Measurements from ENCODE around the gene TNFRSF19. TPM values are rescaled to one million over a fixed set of nuclear protein-coding genes. Genes with fewer than 3 reads are reported as not detected.
A peak's percentile ranks its signal among the peaks of the same experiment; 100 is the strongest.

Gene TNFRSF19
- total and polyA plus RNA-seq, 10 of the 15 experiments (the other 5 are each of a cell fraction or from before 2014, with no cell fraction given) = 16.4 to 46.2 (median 35.4) TPM

DNA sequence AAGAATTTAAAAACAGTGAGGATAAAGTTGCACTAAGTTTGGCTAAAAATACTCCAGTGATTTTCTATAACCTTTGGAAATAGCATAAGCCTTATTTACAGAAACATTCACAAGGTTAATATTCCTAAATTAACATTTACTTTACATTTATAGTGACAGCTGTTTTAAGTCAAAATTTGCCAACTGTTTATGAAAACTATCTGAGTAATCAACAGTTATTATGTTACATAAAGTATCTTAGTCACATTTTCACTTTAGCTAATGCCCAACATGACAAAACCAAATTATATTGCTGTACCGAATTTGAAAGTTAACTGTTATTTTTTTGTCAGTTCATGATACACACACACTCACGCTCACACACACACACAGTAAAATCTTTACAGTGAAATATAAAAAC, 1.2 kb downstream of the TNFRSF19 start (continued):
- TF ChIP-seq ZBTB40 (IDR thresholded peaks at IDR 0.05; ENCODE audit: borderline replicate concordance) (0 out of 2 replicates have a peak, but pooled peaks have one; percentile 29), JUND (IDR thresholded peaks at IDR 0.05; ENCODE audit: low read depth, low read length) (no peak)

GRCh38 chr13:23572836-23573235, 2.6 kb downstream of the TNFRSF19 start:
- Histone ChIP-seq H3K27ac (ENCODE audit: control insufficient read depth, insufficient read depth) (peak overlapping the region; percentile 91), H3K9me3 (replicated peaks; ENCODE audit: control insufficient read depth, insufficient read depth, low read length) (no peaks in the 10 kb centered on the region; the same call in 2 of the 3 replicates), H2AFZ (ENCODE audit: control insufficient read depth, low read depth, low read length) (no peak overlapping the region), H3K4me3 (peak overlapping the region; percentile 71), H3K4me1 (ENCODE audit: control insufficient read depth, insufficient read depth, low read length) (peaks cover 18% of the 10 kb centered on the region), H3K79me2 (ENCODE audit: control insufficient read depth, insufficient read depth, low read length) (peaks cover 73% of the 10 kb centered on the region), H4K20me1 (ENCODE audit: control insufficient read depth, insufficient read depth) (no peaks in the 10 kb centered on the region), H3K9ac (ENCODE audit: control insufficient read depth, insufficient read depth, low read length) (peak overlapping the region; percentile 73; the same call in 1 of the 2 replicates), H3K27me3 (replicated peaks in 1 of 2; ENCODE audit: control insufficient read depth in 2 of 2, insufficient read depth in 2 of 2, low read length in 1 of 2) (no peaks in the 10 kb centered on the region; a peak in 1 of 4 replicates), H3K4me2 (ENCODE audit: control insufficient read depth, insufficient read depth) (peak overlapping the region; percentile 46), H3K36me3 (ENCODE audit: control insufficient read depth in 2 of 2, insufficient read depth in 2 of 2, low read length in 1 of 2) (peaks cover 0 to 3% of the 10 kb centered on the region in 2 experiments; a peak in 1 of 4 replicates)
- no TSS peak for BruUV-seq (replicated peaks)
- POLR2A ChIA-PET = interaction anchor here (0.6 kb wide), 1 partner anchor 8 kb away, joined by 3 read pairs; no protein-coding TSS in a partner anchor
- in situ Hi-C loops (cut with MboI) (no loop called here), intact Hi-C loops (cut with micrococcal nuclease; ENCODE audit: unreplicated experiment) (loop anchor here (10.0 kb wide), 2 partner anchors 188 to 202 kb away; no protein-coding TSS in a partner anchor)
- CTCF ChIA-PET = interaction anchor here (0.6 to 0.7 kb wide), 3 partner anchors 69 to 1900 kb away, joined by 3 read pairs; no protein-coding TSS in a partner anchor
- DNase-seq (ENCODE audit: low read depth, low spot score) (no peak), FAIRE-seq (no peak), ATAC-seq (peak; percentile 13; the same call in 2 of the 3 replicates)
- WGBS (ENCODE audit: insufficient coverage, insufficient replicate concordance, low lambda C conversion rate, missing lambda C conversion rate) = 23% methylated on average over 1 of the region's 1 CpG
- RAD21 ChIA-PET (ENCODE audit: unreplicated experiment) = no interaction called here
- SMC1A ChIA-PET (ENCODE audit: uncharacterized antibody, unreplicated experiment) = interaction anchor here (0.7 kb wide), 1 partner anchor 423 kb away, joined by 3 read pairs; no protein-coding TSS in a partner anchor
- TF ChIP-seq JUND (IDR thresholded peaks at IDR 0.05; ENCODE audit: low read depth, low read length) (no peak), ZNF384 (IDR thresholded peaks at IDR 0.05; ENCODE audit: borderline replicate concordance, low read depth, low read length) (no peak), IKZF1 (conservative IDR thresholded peaks at IDR 0.05) (no peak), CREB1 (IDR thresholded peaks at IDR 0.05; ENCODE audit: low read depth) (peak; percentile 85), IKZF2 (IDR thresholded peaks at IDR 0.05) (no peak), HDAC6 (IDR thresholded peaks at IDR 0.05; ENCODE audit: unreplicated experiment) (no peak), ESRRA (IDR thresholded peaks at IDR 0.05; ENCODE audit: low read length) (no peak), FOS (IDR thresholded peaks at IDR 0.05; ENCODE audit: borderline replicate concordance, extremely low read depth, insufficient read length) (no peak), MXI1 (IDR thresholded peaks at IDR 0.05; ENCODE audit: low read depth, low read length) (no peak), SUZ12 (IDR thresholded peaks at IDR 0.05; ENCODE audit: unreplicated experiment) (no peak)
- TF ChIP-seq, protein P1, sequence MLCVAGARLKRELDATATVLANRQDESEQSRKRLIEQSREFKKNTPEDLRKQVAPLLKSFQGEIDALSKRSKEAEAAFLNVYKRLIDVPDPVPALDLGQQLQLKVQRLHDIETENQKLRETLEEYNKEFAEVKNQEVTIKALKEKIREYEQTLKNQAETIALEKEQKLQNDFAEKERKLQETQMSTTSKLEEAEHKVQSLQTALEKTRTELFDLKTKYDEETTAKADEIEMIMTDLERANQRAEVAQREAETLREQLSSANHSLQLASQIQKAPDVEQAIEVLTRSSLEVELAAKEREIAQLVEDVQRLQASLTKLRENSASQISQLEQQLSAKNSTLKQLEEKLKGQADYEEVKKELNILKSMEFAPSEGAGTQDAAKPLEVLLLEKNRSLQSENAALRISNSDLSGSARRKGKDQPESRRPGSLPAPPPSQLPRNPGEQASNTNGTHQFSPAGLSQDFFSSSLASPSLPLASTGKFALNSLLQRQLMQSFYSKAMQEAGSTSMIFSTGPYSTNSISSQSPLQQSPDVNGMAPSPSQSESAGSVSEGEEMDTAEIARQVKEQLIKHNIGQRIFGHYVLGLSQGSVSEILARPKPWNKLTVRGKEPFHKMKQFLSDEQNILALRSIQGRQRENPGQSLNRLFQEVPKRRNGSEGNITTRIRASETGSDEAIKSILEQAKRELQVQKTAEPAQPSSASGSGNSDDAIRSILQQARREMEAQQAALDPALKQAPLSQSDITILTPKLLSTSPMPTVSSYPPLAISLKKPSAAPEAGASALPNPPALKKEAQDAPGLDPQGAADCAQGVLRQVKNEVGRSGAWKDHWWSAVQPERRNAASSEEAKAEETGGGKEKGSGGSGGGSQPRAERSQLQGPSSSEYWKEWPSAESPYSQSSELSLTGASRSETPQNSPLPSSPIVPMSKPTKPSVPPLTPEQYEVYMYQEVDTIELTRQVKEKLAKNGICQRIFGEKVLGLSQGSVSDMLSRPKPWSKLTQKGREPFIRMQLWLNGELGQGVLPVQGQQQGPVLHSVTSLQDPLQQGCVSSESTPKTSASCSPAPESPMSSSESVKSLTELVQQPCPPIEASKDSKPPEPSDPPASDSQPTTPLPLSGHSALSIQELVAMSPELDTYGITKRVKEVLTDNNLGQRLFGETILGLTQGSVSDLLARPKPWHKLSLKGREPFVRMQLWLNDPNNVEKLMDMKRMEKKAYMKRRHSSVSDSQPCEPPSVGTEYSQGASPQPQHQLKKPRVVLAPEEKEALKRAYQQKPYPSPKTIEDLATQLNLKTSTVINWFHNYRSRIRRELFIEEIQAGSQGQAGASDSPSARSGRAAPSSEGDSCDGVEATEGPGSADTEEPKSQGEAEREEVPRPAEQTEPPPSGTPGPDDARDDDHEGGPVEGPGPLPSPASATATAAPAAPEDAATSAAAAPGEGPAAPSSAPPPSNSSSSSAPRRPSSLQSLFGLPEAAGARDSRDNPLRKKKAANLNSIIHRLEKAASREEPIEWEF (IDR thresholded peaks at IDR 0.05; ENCODE audit: insufficient replicate concordance, low read depth, low read length) = no peak

Data from GM12878 (cell line).